CD14-positive monocyte (primary cell): ENCODE data around the gene PWP2. TPM values are rescaled to one million over a fixed set of nuclear protein-coding genes. Genes with fewer than 3 reads are reported as not detected.
"Not testable (repeated sequence)": the region's sequence is repeated elsewhere in the genome, so short reads cannot be mapped to it uniquely, and the experiment has no call there.

ENCODE experiments used
- DNase-seq, 3 donors: peaks; one replicate each; pipeline ENCODE4 v3.0.0-alpha.2; 2011 to 2022
- H2AFZ ChIP-seq: 2 replicates; pipeline ENCODE4 v1.6.0; 2012; ENCODE audit warnings: mild to moderate bottlenecking, low read depth, low read length, inconsistent platforms; ENCODE audit not compliant: insufficient read depth, poor library complexity, severe bottlenecking
- H3K27ac ChIP-seq, 2 donors: 1 replicate in 1 of 2; 2 replicates in 1 of 2; pipeline ENCODE4 v1.5.1; 2012 to 2013; ENCODE audit warnings: low read length in 2 of 2, control low read depth in 1 of 2, inconsistent platforms in 1 of 2, low read depth in 1 of 2, mild to moderate bottlenecking in 1 of 2
- H3K27me3 ChIP-seq, 2 donors: one replicate each; pipeline versions ENCODE4 v1.6.0 to v1.6.1; 2011 to 2013; ENCODE audit warnings: low read length in 2 of 2; ENCODE audit not compliant: control insufficient read depth in 2 of 2, insufficient read depth in 2 of 2
- H3K36me3 ChIP-seq, 2 donors: replicated peaks in 1 of 2; 1 replicate in 1 of 2; 2 replicates in 1 of 2; pipeline versions ENCODE4 v1.5.1 to v1.6.1; 2012 to 2013; ENCODE audit warnings: low read length in 2 of 2, control low read depth in 1 of 2, inconsistent platforms in 1 of 2, mild to moderate bottlenecking in 1 of 2; ENCODE audit not compliant: insufficient read depth in 2 of 2, control insufficient read depth in 1 of 2
- H3K4me1 ChIP-seq, 2 donors: 1 replicate in 1 of 2; 2 replicates in 1 of 2; pipeline versions ENCODE4 v1.5.1 to v1.6.1; 2012 to 2013; ENCODE audit warnings: low read length in 2 of 2, control low read depth in 1 of 2, inconsistent platforms in 1 of 2, mild to moderate bottlenecking in 1 of 2, moderate library complexity in 1 of 2; ENCODE audit not compliant: insufficient read depth in 2 of 2, control insufficient read depth in 1 of 2
- H3K4me2 ChIP-seq: replicated peaks from 2 replicates; pipeline ENCODE3; 2012; ENCODE audit warnings: low read length, moderate library complexity, mild to moderate bottlenecking; ENCODE audit not compliant: poor library complexity, severe bottlenecking; ENCODE audit errors: extremely low read depth
- H3K4me3 ChIP-seq, 3 experiments: fragments of 200-600 bp in 1 of 3; sonication (generic) in 1 of 3; replicated peaks in 1 of 3; 1 replicate in 2 of 3; 2 replicates in 1 of 3; pipeline ENCODE4 v1.5.1; 2011 to 2013; ENCODE audit warnings: low read length in 3 of 3, mild to moderate bottlenecking in 3 of 3, control low read depth in 2 of 3, low read depth in 2 of 3, inconsistent platforms in 1 of 3, moderate library complexity in 1 of 3
- H3K79me2 ChIP-seq: 2 replicates; pipeline ENCODE4 v1.6.0; 2012; ENCODE audit warnings: mild to moderate bottlenecking, control low read depth, inconsistent platforms, low read length, moderate library complexity; ENCODE audit not compliant: insufficient read depth
- H3K9ac ChIP-seq: 2 replicates; pipeline ENCODE4 v1.6.0; 2017; ENCODE audit warnings: low read length, mild to moderate bottlenecking; ENCODE audit not compliant: insufficient read depth, poor library complexity, severe bottlenecking
- H3K9me3 ChIP-seq, 2 donors: replicated peaks in 1 of 2; 1 replicate in 1 of 2; 2 replicates in 1 of 2; pipeline versions ENCODE4 v1.5.1 to v1.6.1; 2012 to 2013; ENCODE audit warnings: low read length in 2 of 2, control low read depth in 1 of 2; ENCODE audit not compliant: control insufficient read depth in 1 of 2, insufficient read depth in 1 of 2
- H4K20me1 ChIP-seq: 2 replicates; pipeline ENCODE4 v1.6.0; 2012; ENCODE audit warnings: mild to moderate bottlenecking, low read length, control low read depth, moderate library complexity; ENCODE audit not compliant: insufficient read depth
- H3K27ac Mint-ChIP-seq, 7 donors: one replicate each; pipeline ENCODE4 v1.8.0; 2020; ENCODE audit warnings: mild to moderate bottlenecking in 7 of 7, mixed read lengths in 7 of 7, moderate library complexity in 6 of 7, inconsistent platforms in 2 of 7
- H3K27me3 Mint-ChIP-seq, 3 donors: one replicate each; pipeline ENCODE4 v1.8.0; 2021 to 2022; ENCODE audit warnings: low read depth in 3 of 3, mild to moderate bottlenecking in 3 of 3, mixed read lengths in 3 of 3, moderate library complexity in 3 of 3, inconsistent platforms in 1 of 3
- H3K36me3 Mint-ChIP-seq, 2 donors: one replicate each; pipeline ENCODE4 v1.8.0; 2020; ENCODE audit warnings: mixed read lengths in 2 of 2, inconsistent platforms in 1 of 2, mild to moderate bottlenecking in 1 of 2
- H3K4me1 Mint-ChIP-seq: one replicate; pipeline ENCODE4 v1.8.0; 2020; ENCODE audit warnings: mild to moderate bottlenecking, mixed read lengths
- H3K4me3 Mint-ChIP-seq, 2 donors: one replicate each; pipeline ENCODE4 v1.8.0; 2020; ENCODE audit warnings: mild to moderate bottlenecking in 2 of 2, mixed read lengths in 2 of 2, moderate library complexity in 1 of 2
- H3K9me3 Mint-ChIP-seq, 7 donors: one replicate each; pipeline ENCODE4 v1.8.0; 2020 to 2022; ENCODE audit warnings: mixed read lengths in 7 of 7, mild to moderate bottlenecking in 6 of 7, moderate library complexity in 6 of 7, inconsistent platforms in 2 of 7
- WGBS: methylation state at CpG from one replicate; pipeline ENCODE4 v1.1.5; 2013; ENCODE audit warnings: missing lambda C conversion rate; ENCODE audit not compliant: insufficient coverage; 5-methylcytosine and 5-hydroxymethylcytosine counted together
- intact Hi-C, 2 donors: fragments of 100-400 bp; cut with micrococcal nuclease; formaldehyde crosslinking; loops; one replicate each; pipeline versions ENCODE4 v1.15.0 to v1.15.1; 2023
- polyA plus RNA-seq, 3 donors: library from polyadenylated mRNA; depleted of rRNA in 1 of 3; unstranded in 2 of 3; stranded (reverse) in 1 of 3; fragments of 300-500 nt in 2 of 3; fragments of >200 nt in 1 of 3; fragmentation: Illumina TruSeq in 2 of 3; gene quantifications; 1 replicate in 2 of 3; 2 replicates in 1 of 3; pipeline ENCODE4 v1.2.3, GENCODE V29; 2012 to 2021

Gene PWP2
- polyA plus RNA-seq, 3 donors = 2.1 to 4.4 (median 4.4) TPM

GRCh38 chr21:44160821-44161220, 53.6 kb downstream of the PWP2 start:
- H3K36me3 ChIP-seq, H3K4me3 ChIP-seq, DNase-seq, H3K4me2 ChIP-seq, H3K27me3 Mint-ChIP-seq, H3K4me1 ChIP-seq, intact Hi-C loops, H3K27ac ChIP-seq, H3K9ac ChIP-seq, H2AFZ ChIP-seq, H3K27me3 ChIP-seq, H4K20me1 ChIP-seq, H3K36me3 Mint-ChIP-seq, H3K27ac Mint-ChIP-seq, H3K9me3 ChIP-seq, H3K4me1 Mint-ChIP-seq, H3K4me3 Mint-ChIP-seq, H3K79me2 ChIP-seq, H3K9me3 Mint-ChIP-seq: not testable (repeated sequence)
- WGBS = no CpG with 5 or more reads among the region's 20 CpGs

GRCh38 chr21:44163167-44163653, 56.0 kb downstream of the PWP2 start:
- DNase-seq, intact Hi-C loops, H3K36me3 Mint-ChIP-seq, H3K4me1 Mint-ChIP-seq, H3K27me3 ChIP-seq, H3K4me3 Mint-ChIP-seq, H3K4me3 ChIP-seq, H4K20me1 ChIP-seq, H3K27ac Mint-ChIP-seq, H3K9me3 ChIP-seq, H3K9ac ChIP-seq, H3K27me3 Mint-ChIP-seq, H3K27ac ChIP-seq, H3K79me2 ChIP-seq, H2AFZ ChIP-seq, H3K9me3 Mint-ChIP-seq, H3K36me3 ChIP-seq, H3K4me1 ChIP-seq, H3K4me2 ChIP-seq: not testable (repeated sequence)
- 30% methylated on average over 2 of the region's 13 CpGs for WGBS

DNA sequence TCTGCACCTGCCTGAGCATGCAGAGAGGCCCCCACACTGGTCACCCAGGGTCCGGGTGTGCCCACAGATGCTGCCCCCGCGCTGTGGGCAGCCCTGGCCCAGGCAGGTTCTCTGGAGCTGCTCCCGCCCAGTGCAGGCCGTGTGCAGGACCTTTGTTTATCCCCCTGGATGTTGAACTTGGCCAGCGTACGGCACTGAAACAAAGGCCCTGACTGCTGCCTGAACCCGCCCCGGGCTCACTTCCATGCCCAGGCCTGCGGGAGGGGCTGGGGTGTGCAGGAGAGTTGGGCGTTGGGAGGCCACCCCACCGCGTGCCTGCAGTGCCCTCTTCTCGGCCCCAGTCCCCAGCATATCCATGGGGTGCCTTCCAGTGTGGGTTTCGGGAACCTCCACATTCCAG, 58.7 kb downstream of the PWP2 start:
- H3K4me3 Mint-ChIP-seq, H2AFZ ChIP-seq, H3K27me3 ChIP-seq, H3K9me3 Mint-ChIP-seq, H3K4me1 Mint-ChIP-seq, H3K79me2 ChIP-seq, intact Hi-C loops, H3K27ac Mint-ChIP-seq, H3K4me2 ChIP-seq, H3K27ac ChIP-seq, H3K36me3 ChIP-seq, DNase-seq, H3K9ac ChIP-seq, H3K27me3 Mint-ChIP-seq, H3K4me1 ChIP-seq, H3K4me3 ChIP-seq, H3K9me3 ChIP-seq, H3K36me3 Mint-ChIP-seq, H4K20me1 ChIP-seq: not testable (repeated sequence)
- no CpG with 5 or more reads among the region's 15 CpGs for WGBS

- H3K4me1 Mint-ChIP-seq, intact Hi-C loops, H3K4me1 ChIP-seq, H3K36me3 ChIP-seq, H3K79me2 ChIP-seq, H3K4me3 ChIP-seq, H3K9me3 Mint-ChIP-seq, DNase-seq, H4K20me1 ChIP-seq, H3K27me3 ChIP-seq, H3K36me3 Mint-ChIP-seq, H3K27ac Mint-ChIP-seq, H3K27ac ChIP-seq, H2AFZ ChIP-seq, H3K9ac ChIP-seq, H3K27me3 Mint-ChIP-seq, H3K4me2 ChIP-seq, H3K4me3 Mint-ChIP-seq, H3K9me3 ChIP-seq: not testable (repeated sequence)
- WGBS = no CpG with 5 or more reads among the region's 11 CpGs
These were observed 60.3 kb downstream of the PWP2 start for GRCh38 chr21:44167527-44167926.
